Endothelial cell of umbilical vein (primary cell): ENCODE results near the gene LTK. TPM values are rescaled to one million over a fixed set of nuclear protein-coding genes. Genes with fewer than 3 reads are reported as not detected.

Experiments used
- BruUV-seq: library from RNA; stranded (reverse); fragments of 400-500 nt; replicated peaks from 2 replicates; lab custom pipeline; 2021; lab: Mats Ljungman, UMichigan
- CTCF ChIA-PET: fragments of 300-600, 350-600 bp; sonication (Branson Sonifier 250); formaldehyde crosslinking; loops from one replicate; lab custom pipeline; 2021; ENCODE audit warnings: antibody characterized with exemption, inconsistent platforms; lab: Charles Lee
- POLR2A ChIA-PET: fragments of 300-600, 350-600 bp; sonication (Branson Sonifier 250); formaldehyde crosslinking; loops from one replicate; lab custom pipeline; 2021; ENCODE audit warnings: antibody characterized with exemption, inconsistent platforms; lab: Charles Lee
- DNase-seq: peaks from one replicate; pipeline ENCODE4 v3.0.0-alpha.2; 2011; ENCODE audit warnings: low read depth, low spot score
- FAIRE-seq: peaks from 2 replicates; lab custom pipeline; 2011; peaks lifted over from hg19 to GRCh38; lab: Jason Lieb, UNC
- H2AFZ ChIP-seq: 2 replicates; pipeline ENCODE4 v1.6.0; 2012; ENCODE audit warnings: low read depth, low read length, control low read depth, inconsistent platforms
- H3K27ac ChIP-seq: 2 replicates; pipeline ENCODE4 v1.5.1; 2011; ENCODE audit warnings: low read depth, mild to moderate bottlenecking, control low read depth, low read length, moderate library complexity; ENCODE audit not compliant: insufficient read depth
- H3K27me3 ChIP-seq, 2 experiments: 2 replicates each; pipeline versions ENCODE4 v1.6.0 to v1.6.1; 2011; ENCODE audit warnings: low read length in 2 of 2, mixed read lengths in 1 of 2; ENCODE audit not compliant: control insufficient read depth in 2 of 2, insufficient read depth in 2 of 2
- H3K36me3 ChIP-seq, 2 experiments: 2 replicates in 1 of 2; 3 replicates in 1 of 2; pipeline ENCODE4 v1.5.1; 2011; ENCODE audit warnings: low read length in 2 of 2, mild to moderate bottlenecking in 1 of 2, moderate library complexity in 1 of 2; ENCODE audit not compliant: control insufficient read depth in 2 of 2, insufficient read depth in 2 of 2; ENCODE audit errors: extremely low read depth in 1 of 2
- H3K4me1 ChIP-seq: 3 replicates; pipeline ENCODE4 v1.5.1; 2011; ENCODE audit warnings: mild to moderate bottlenecking, low read length; ENCODE audit not compliant: control insufficient read depth, insufficient read depth; ENCODE audit errors: extremely low read depth
- H3K4me2 ChIP-seq: 2 replicates; pipeline ENCODE4 v1.6.1; 2011; ENCODE audit warnings: low read length, control low read depth, mixed read lengths; ENCODE audit not compliant: insufficient read depth
- H3K4me3 ChIP-seq, 3 experiments: fragments of 200-600 bp in 1 of 3; sonication (generic), shearing (Covaris generic) in 1 of 3; replicated peaks in 1 of 3; 2 replicates each; pipeline ENCODE4 v1.5.1; 2011 to 2016; ENCODE audit warnings: control low read depth in 3 of 3, low read length in 3 of 3, mild to moderate bottlenecking in 2 of 3, inconsistent platforms in 1 of 3, low read depth in 1 of 3, moderate library complexity in 1 of 3; ENCODE audit not compliant: insufficient read depth in 1 of 3
- H3K79me2 ChIP-seq: 2 replicates; pipeline ENCODE4 v1.6.0; 2012; ENCODE audit warnings: low read length, inconsistent platforms; ENCODE audit not compliant: control insufficient read depth, insufficient read depth
- H3K9ac ChIP-seq: replicated peaks from 2 replicates; pipeline ENCODE3; 2011; ENCODE audit warnings: low read length, control low read depth; ENCODE audit not compliant: insufficient read depth; ENCODE audit errors: extremely low read depth
- H3K9me1 ChIP-seq: replicated peaks from 3 replicates; pipeline ENCODE4 v1.6.0; 2011; ENCODE audit warnings: mild to moderate bottlenecking, low read length; ENCODE audit not compliant: control insufficient read depth, insufficient read depth; ENCODE audit errors: extremely low read depth
- H3K9me3 ChIP-seq: replicated peaks from 2 replicates; pipeline ENCODE4 v1.5.1; 2012; ENCODE audit warnings: low read length, inconsistent platforms; ENCODE audit not compliant: control insufficient read depth, insufficient read depth
- H4K20me1 ChIP-seq: replicated peaks from 2 replicates; pipeline ENCODE3; 2011; ENCODE audit warnings: mild to moderate bottlenecking, low read length; ENCODE audit not compliant: control insufficient read depth, insufficient read depth; ENCODE audit errors: extremely low read depth
- CTCF ChIP-seq, 2 donors: IDR thresholded peaks; 1 replicate in 1 of 2; 2 replicates in 1 of 2; pipeline ENCODE4 v1.5.1; 2011; ENCODE audit warnings: low read length in 2 of 2, mild to moderate bottlenecking in 2 of 2, moderate library complexity in 2 of 2, control low read depth in 1 of 2, inconsistent platforms in 1 of 2, low read depth in 1 of 2; ENCODE audit not compliant: insufficient read depth in 1 of 2; ENCODE audit errors: extremely low read depth in 1 of 2
- EZH2 ChIP-seq: IDR thresholded peaks from 2 replicates; pipeline ENCODE4 v1.6.1; 2012; ENCODE audit warnings: borderline replicate concordance, low read depth, mild to moderate bottlenecking, moderate library complexity, low read length, inconsistent platforms; ENCODE audit not compliant: severe bottlenecking
- FOS ChIP-seq: IDR thresholded peaks from 2 replicates; pipeline ENCODE4 v1.6.1; 2011; ENCODE audit warnings: mild to moderate bottlenecking, low read length, moderate library complexity, borderline replicate concordance; ENCODE audit not compliant: insufficient read depth
- GATA2 ChIP-seq: IDR thresholded peaks from 2 replicates; pipeline ENCODE4 v1.7.0; 2011; ENCODE audit warnings: low read depth, mild to moderate bottlenecking, moderate library complexity, mixed read lengths, low read length; ENCODE audit not compliant: insufficient read length, insufficient read depth
- JUN ChIP-seq: IDR thresholded peaks from 2 replicates; pipeline ENCODE4 v1.6.1; 2011; ENCODE audit warnings: borderline replicate concordance, low read depth; ENCODE audit not compliant: insufficient read length, insufficient read depth
- MAX ChIP-seq: IDR thresholded peaks from 2 replicates; pipeline ENCODE4 v1.6.1; 2011; ENCODE audit not compliant: insufficient read depth, insufficient read length
- MYC ChIP-seq: IDR thresholded peaks from one replicate; pipeline ENCODE4 v1.6.1; 2011; ENCODE audit warnings: mild to moderate bottlenecking, low read depth, low read length
- POLR2A ChIP-seq: IDR thresholded peaks from 2 replicates; pipeline ENCODE4 v1.6.1; 2012; ENCODE audit warnings: low read depth, mild to moderate bottlenecking, control low read depth, low read length
- POLR2AphosphoS5 ChIP-seq: IDR thresholded peaks from 2 replicates; pipeline ENCODE4 v1.6.1; 2012; ENCODE audit warnings: low read depth, mild to moderate bottlenecking, control low read depth, low read length, moderate library complexity; ENCODE audit not compliant: insufficient read depth
- dilution Hi-C: fragments of 300-500 bp; cut with MboI; formaldehyde crosslinking; loops from one replicate; pipeline ENCODE4 v1.15.0; 2019; ENCODE audit warnings: low sequenced_read_pairs; ENCODE audit not compliant: extremely low pct_ligation_motif_present
- intact Hi-C: fragments of 100-400 bp; cut with micrococcal nuclease; formaldehyde crosslinking; loops from one replicate; pipeline ENCODE4 v1.10.0; 2022
- polyA plus RNA-seq, 4 experiments: library from polyadenylated mRNA; depleted of rRNA in 3 of 4; stranded (reverse) in 3 of 4; unstranded in 1 of 4; fragments of >200 nt; gene quantifications; 2 replicates each; pipeline versions ENCODE4 v1.2.1 to v1.2.3, GENCODE V29; 2011 to 2012; ENCODE audit warnings: missing spikeins in 1 of 4
- total RNA-seq: library from RNA; stranded (reverse); gene quantifications from 2 replicates; pipeline ENCODE4 v1.2.3, GENCODE V29; 2021

The LTK gene
- total and polyA plus RNA-seq, 2 donors (not counting 3 experiments of a cell fraction or from before 2014, with no cell fraction given) = 0.15 to 0.17 TPM

GRCh38 chr15:41487381-41487780 lies 26.2 kb downstream of the LTK start:
- DNase-seq = no peak
- Histone ChIP-seq H3K9ac (no peak overlapping the region), H3K27me3 (no peaks in the 10 kb centered on the region), H4K20me1 (no peaks in the 10 kb centered on the region), H3K4me3 (no peak overlapping the region), H3K9me1 (no peaks in the 10 kb centered on the region), H3K9me3 (no peaks in the 10 kb centered on the region), H3K4me1 (peaks cover 15% of the 10 kb centered on the region), H2AFZ (no peak overlapping the region), H3K27ac (no peak overlapping the region), H3K4me2 (no peak overlapping the region), H3K36me3 (peaks cover 2 to 3% of the 10 kb centered on the region in 2 experiments), H3K79me2 (no peaks in the 10 kb centered on the region)
- no TSS peak for BruUV-seq
- ChIA-PET POLR2A (no interaction called here), CTCF (interaction anchor here (1.5 kb wide), 1 partner anchor 21 kb away, joined by 4 read pairs; no protein-coding TSS in a partner anchor)
- TF ChIP-seq FOS = no peak
- TF ChIP-seq MAX = no peak
- TF ChIP-seq EZH2 = no peak
- no peak for TF ChIP-seq MYC
- no peak for TF ChIP-seq POLR2A
- TF ChIP-seq JUN = no peak
- no peak for TF ChIP-seq GATA2
- no peak for TF ChIP-seq CTCF (IDR thresholded peaks at IDR 0.05; ENCODE audit: extremely low read depth in 1 of 2, insufficient read depth in 1 of 2, low read depth in 1 of 2, low read length in 2 of 2)
- TF ChIP-seq POLR2AphosphoS5 = no peak
- intact Hi-C loops (no loop called here), dilution Hi-C loops (no loop called here)
- FAIRE-seq = peak; percentile 79
